HG03521 (cell line): ENCODE measurements around the gene KIRREL3.

Experiments
- ATAC-seq: cut with Tn5 transposase; IDR thresholded peaks from one replicate; pipeline ENCODE4 v1.9.1; 2021; ENCODE audit warnings: mild to moderate bottlenecking, moderate library complexity; ENCODE audit not compliant: unreplicated experiment

KIRREL3 gene

GRCh38 chr11:126647735-126648134, 352.8 kb downstream of the KIRREL3 start:
- no peak for ATAC-seq

GRCh38 chr11:126646701-126647557, 353.6 kb downstream of the KIRREL3 start:
- ATAC-seq: no peak

GRCh38 chr11:126645186-126645585, 355.4 kb downstream of the KIRREL3 start:
- ATAC-seq: no peak

- ATAC-seq: no peak
Observed at GRCh38 chr11:126640186-126640585, 360.4 kb downstream of the KIRREL3 start.

GRCh38 chr11:126639692-126640091, 360.9 kb downstream of the KIRREL3 start:
- no peak for ATAC-seq

DNA sequence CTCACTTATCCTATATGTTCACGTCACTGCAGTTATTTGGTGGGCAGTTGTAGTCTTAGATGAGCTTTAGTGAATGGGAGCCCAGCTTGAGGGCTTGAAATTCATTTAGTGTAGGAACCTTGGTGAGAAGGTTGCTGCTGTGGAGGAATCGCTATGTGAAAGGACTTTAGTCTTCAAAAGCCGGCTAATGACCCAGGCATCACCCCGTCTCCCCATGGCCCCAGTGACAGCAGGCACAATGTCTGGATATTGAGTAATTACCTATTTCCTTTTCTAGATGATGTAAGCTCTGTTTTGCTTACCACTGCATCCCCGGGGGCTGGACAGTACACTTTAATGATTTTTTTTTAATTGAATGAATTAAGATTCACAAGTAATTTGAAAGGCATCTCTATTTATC, 361.9 kb downstream of the KIRREL3 start:
- no peak for ATAC-seq

DNA sequence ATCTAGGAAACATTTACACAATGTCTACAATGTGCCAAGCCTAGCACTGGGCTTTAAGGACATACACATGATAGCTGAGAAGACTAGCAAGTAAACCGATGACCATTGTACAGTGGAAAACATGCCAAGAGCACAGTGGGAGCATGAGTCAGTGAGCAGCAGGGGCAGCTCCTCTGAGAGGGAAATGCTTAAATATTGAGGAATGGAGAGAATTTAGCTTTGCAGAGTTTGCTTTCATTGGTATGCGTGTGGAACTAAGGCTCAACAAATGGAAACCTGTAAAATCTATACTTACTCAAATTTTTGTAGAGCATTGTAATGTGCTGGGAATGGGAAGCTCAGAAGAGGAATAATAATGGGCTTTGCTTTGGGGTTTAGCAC, 362.8 kb downstream of the KIRREL3 start:
- ATAC-seq: no peak

GRCh38 chr11:126636911-126637794, 363.4 kb downstream of the KIRREL3 start:
- no peak for ATAC-seq

- no peak for ATAC-seq
Observed at GRCh38 chr11:126635511-126635910, 365.1 kb downstream of the KIRREL3 start.

- no peak for ATAC-seq
Observed at GRCh38 chr11:126634963-126635362, 365.6 kb downstream of the KIRREL3 start.

DNA sequence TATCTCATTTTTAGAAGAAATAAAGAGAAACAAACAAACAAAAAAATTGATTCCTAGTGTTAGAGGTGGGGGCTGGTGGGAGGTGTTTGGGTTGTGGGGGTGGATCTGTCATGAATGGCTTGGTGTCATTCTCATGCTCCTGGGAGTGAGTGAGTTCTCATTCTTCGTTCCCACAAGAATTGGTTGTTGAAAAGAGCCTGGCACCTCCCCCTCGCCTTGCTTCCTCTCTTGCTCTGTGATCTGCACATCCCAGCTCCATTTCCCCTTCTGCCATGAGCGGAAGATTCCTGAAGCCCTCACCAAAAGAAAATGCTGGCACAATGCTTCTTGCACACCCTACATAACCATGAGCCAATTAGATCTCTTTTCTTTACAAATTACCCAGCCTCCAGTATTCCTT, 367.2 kb downstream of the KIRREL3 start:
- ATAC-seq: no peak

DNA sequence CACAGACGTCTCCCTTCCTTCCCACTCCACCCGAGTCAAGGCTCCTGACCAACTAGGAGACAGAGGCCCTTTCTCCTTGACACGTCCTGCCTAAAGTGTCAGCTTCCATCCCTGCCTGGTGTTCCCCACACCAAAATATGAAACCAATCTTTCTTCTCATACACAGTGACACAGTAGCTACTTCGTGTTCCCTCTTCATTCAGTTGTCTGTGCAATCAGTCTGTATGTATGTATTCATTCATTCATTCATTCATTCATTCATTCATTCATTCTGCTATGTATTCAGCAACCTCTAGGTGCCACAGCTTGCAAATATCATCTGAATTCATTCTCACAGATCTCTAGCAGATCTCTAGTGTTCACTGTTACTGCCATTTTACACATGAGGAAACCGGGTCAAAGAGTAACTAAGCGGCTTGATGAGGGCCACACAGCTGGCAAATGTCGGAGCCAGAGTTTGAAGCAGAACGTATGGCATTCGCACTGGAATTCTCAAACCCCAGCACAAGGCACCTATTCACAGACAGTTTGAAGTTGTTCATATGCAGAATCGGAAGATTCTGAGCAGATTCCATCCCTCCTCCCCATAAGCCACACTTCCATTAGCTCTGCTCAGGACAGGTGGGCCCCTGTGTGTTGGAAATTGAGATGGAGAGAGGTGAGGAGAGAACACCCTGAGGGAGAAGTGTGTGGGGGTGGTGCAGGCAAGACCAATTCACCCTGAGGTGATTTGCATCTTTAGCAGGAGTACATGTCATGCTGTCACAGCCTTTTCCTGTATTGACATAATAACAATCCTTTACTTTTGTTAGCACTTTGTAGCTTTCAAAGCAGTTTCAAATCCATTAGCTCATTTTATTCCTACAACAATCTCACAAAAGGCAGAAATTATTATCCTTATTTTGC, 369.4 kb downstream of the KIRREL3 start:
- ATAC-seq: no peak

DNA sequence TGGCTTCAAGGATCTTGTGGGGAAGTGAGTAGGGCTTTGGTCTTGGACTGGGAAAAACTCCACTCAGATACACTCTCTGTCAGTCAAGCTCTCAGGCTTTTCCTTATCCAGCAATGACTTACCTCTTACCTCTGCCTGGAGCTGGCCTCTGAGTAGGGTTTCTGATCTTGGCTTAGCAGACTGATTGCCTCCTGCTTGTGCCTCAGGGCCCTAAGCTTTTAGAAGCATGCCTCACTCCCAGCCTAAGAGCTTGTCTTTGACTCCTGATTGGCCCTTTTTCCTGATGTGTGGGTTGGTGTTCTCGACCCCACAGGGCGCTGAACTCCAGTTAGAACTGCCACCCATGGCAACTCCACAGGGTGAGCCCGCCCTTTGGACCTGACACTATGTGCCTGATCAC, 370.1 kb downstream of the KIRREL3 start:
- no peak for ATAC-seq

DNA sequence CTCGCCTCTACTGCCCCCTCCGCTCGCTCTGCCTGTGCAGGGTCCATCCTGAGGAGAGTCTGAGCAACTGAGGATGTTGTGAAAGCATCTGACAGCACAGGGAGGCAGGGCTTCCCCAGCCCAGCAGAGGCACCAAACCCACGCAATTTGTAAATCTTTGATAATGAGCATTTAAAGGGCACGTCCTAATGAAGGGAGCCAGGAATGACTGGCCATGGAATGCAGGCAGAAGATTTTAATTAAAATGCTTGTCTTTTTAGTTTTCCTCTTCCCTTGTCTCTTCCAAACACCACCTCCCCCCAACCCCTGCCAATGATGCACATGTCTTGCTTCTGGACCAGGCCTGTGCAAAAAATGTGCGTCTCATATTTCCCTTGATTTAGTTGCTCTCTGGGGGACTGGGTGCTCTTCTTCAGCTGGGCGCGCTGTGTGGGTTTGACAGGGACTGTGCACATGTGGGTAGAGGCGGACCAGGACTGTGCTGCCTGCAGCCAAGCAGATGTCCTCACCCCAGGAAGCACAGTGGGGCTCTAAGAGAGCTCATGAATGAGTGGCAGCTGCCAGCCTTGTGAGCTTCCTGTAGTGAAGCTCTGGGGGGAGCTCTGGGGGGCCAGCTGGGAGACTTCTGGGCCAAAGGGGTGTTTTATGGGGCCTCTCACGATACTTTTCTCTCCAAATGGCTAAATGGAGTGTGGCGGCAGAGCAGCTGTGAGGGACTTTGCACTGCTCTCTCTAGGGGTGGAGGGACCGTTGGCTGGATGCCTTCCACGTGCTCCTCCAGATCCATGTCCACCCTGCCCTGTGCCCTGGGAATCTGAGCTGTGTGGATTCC, 371.6 kb downstream of the KIRREL3 start:
- no peak for ATAC-seq

DNA sequence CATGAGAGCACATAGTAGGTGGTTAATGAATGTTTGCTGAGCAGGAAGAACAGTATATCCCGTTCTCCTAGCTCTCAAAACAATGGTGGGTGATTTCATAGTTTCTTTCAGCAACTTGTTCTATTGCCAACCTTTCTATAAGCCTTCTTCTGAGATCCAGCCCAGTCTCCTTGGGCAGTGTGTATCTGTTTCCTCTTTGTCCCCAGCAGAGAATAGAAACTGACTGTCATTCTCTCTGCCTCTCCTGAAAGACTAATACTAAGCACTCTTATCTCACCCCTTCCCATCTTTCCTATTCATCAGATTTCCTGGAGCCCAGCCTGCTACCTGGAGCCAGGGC, 372.1 kb downstream of the KIRREL3 start:
- no peak for ATAC-seq

- ATAC-seq: no peak
Observed at GRCh38 chr11:126627421-126627820, 373.1 kb downstream of the KIRREL3 start.

GRCh38 chr11:126624506-126624905, 376.1 kb downstream of the KIRREL3 start:
- ATAC-seq: no peak

DNA sequence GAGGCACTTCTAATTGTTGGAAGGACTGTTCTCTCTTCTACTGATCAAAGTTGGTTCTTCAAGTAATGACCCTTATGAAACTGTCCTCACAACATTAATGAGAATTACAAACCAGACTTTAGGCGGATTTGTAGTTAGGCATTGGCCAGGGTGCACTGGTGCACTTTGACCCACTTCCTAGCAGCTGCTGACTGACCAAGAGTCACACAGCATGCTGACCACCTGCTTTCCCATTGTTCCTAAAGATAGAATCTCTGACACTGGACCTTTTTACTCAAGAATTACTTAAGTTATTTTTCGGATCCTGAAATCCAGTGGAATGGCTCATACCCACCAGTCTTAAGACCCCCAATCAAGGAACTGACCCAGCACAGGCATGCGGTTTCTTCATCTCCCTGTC, 381.1 kb downstream of the KIRREL3 start:
- ATAC-seq: no peak

DNA sequence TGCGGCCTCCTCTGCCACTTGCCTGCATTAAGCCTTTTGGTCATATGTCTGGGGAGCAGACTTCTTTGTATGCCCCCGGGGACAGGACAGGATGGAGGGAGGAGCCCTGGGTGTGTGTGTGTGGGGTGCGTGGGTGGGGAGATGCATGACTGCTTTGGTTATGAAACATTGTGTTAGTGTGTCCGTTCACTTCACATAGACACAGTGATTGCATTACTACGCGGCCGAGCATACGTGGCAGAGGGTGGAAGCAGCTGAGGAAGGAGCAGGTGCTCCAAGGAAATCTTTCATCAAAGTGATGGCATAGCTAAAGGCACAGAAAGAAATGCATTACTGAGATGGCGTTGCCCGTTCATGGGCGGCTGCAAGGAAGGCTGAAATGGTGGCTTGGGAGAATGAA, 384.7 kb downstream of the KIRREL3 start:
- ATAC-seq: no peak

DNA sequence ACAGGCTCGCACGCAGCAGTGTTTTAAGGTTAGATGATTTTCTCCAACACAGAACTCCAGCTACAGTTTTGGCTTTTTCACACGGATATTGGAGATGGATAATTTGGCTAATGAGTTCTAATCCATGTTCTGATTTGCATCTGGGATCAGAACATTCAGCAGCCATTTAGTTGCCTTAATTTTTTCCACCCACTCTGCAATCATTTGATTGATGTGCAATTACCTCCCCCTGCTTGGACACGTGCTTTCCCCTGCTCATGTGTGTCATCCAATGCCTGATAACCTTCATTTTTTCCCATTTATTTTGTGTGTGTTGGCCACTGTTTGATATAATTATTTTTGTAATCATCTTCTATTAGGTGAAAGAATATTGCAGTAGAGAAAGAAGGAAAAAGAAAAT, 387.3 kb downstream of the KIRREL3 start:
- no peak for ATAC-seq
